ENCODE data around the gene RSAD1.

DNA sequence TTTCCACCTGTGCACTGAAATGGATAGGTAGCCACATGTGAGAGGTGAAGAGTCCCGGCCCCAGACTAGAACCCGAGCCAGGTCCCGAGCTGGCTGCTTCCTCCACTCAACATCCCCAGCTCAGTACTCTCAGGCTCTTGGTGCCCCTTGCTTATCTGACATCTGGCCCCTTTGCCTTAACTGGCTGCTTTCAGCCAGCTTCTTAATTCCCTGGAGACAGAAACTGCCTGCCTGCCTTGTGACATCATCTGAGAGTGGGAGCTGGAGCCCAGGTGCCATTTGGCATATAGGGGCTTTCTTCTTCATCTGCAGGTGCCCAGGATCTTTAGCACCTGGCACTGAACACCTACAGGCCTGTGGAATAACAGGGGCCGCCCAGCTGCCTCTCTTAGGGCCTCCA, 18.9 kb upstream of the RSAD1 start:
- TF ChIP-seq, protein P1, sequence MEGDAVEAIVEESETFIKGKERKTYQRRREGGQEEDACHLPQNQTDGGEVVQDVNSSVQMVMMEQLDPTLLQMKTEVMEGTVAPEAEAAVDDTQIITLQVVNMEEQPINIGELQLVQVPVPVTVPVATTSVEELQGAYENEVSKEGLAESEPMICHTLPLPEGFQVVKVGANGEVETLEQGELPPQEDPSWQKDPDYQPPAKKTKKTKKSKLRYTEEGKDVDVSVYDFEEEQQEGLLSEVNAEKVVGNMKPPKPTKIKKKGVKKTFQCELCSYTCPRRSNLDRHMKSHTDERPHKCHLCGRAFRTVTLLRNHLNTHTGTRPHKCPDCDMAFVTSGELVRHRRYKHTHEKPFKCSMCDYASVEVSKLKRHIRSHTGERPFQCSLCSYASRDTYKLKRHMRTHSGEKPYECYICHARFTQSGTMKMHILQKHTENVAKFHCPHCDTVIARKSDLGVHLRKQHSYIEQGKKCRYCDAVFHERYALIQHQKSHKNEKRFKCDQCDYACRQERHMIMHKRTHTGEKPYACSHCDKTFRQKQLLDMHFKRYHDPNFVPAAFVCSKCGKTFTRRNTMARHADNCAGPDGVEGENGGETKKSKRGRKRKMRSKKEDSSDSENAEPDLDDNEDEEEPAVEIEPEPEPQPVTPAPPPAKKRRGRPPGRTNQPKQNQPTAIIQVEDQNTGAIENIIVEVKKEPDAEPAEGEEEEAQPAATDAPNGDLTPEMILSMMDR (IDR thresholded peaks at IDR 0.05) = no peak
- TF ChIP-seq RAD21 (IDR thresholded peaks at IDR 0.05; ENCODE audit: low read length) = no peak

All from SK-N-SH (cell line).